HEK293T (cell line): ENCODE results near the gene SH2D5.

Experiments
- ARNT ChIP-seq: fragments of 450-650 bp; IDR thresholded peaks from 2 replicates; pipeline ENCODE4 v1.6.1; 2017; ENCODE audit warnings: mild to moderate bottlenecking
- BHLHE40 ChIP-seq: fragments of 450-650 bp; IDR thresholded peaks from 2 replicates; pipeline ENCODE4 v1.6.1; 2016; ENCODE audit warnings: mild to moderate bottlenecking, moderate library complexity, borderline replicate concordance
- FOXM1 ChIP-seq: fragments of 450-650 bp; IDR thresholded peaks from 2 replicates; pipeline ENCODE4 v1.6.1; 2017; ENCODE audit warnings: mild to moderate bottlenecking, borderline replicate concordance
- SUZ12 ChIP-seq: fragments of 450-650 bp; IDR thresholded peaks from 2 replicates; pipeline ENCODE4 v1.6.1; 2016; ENCODE audit warnings: mild to moderate bottlenecking
- TARDBP ChIP-seq: fragments of 450-650 bp; IDR thresholded peaks from 2 replicates; pipeline ENCODE4 v1.6.1; 2016
- ZNF384 ChIP-seq: fragments of 450-650 bp; IDR thresholded peaks from 2 replicates; pipeline ENCODE4 v1.6.1; 2016
- TF ChIP-seq, protein P1 (sequence below): fragments of 450-650 bp; IDR thresholded peaks from 2 replicates; pipeline ENCODE4 v1.6.1; 2016

GRCh38 chr1:20681999-20682398, 50.5 kb downstream of the SH2D5 start:
- TF ChIP-seq ARNT = no peak
- TF ChIP-seq SUZ12 = no peak
- no peak for TF ChIP-seq FOXM1
- TF ChIP-seq TARDBP = no peak
- no peak for TF ChIP-seq BHLHE40
- no peak for TF ChIP-seq ZNF384
- TF ChIP-seq, protein P1, sequence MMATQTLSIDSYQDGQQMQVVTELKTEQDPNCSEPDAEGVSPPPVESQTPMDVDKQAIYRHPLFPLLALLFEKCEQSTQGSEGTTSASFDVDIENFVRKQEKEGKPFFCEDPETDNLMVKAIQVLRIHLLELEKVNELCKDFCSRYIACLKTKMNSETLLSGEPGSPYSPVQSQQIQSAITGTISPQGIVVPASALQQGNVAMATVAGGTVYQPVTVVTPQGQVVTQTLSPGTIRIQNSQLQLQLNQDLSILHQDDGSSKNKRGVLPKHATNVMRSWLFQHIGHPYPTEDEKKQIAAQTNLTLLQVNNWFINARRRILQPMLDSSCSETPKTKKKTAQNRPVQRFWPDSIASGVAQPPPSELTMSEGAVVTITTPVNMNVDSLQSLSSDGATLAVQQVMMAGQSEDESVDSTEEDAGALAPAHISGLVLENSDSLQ = no peak
